ENCODE measurements around the gene ENTPD1. TPM values are rescaled to one million over a fixed set of nuclear protein-coding genes. Genes with fewer than 3 reads are reported as not detected.

Gene ENTPD1
- total and polyA plus RNA-seq, 9 of the 15 experiments (the other 6 are each of a cell fraction or from before 2014, with no cell fraction given) = 0.07 to 1.5 (median 0.37) TPM

DNA sequence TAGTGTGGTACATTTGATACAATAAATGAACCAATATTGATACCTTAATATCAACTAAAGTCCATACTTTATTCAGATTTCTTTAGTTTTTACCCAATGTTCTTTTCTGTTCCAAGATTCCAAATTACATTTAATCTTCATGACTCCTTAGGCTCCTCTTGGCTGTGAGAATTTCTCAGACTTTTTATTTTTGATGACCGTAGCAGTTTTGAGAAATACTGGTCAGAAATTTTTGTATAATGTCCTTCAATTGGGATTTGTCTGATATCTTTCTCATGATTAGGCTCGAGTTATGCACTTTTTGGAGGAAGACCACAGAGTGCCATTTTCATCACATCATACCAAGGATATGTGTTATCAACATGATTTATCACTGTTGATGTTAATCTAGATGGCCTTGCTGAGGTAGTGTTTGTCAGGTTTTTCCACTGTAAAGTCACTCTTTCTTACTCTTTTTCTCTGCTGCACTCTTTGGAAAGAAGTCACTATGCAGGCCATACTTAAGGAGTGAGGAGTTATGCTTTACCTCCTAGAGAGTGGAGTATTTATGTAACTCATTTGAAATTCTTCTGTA lies 12.9 kb upstream of the ENTPD1 start:
- H3K9me1 ChIP-seq (ENCODE audit: control insufficient read depth, insufficient read depth, low read length) = no peaks in the 10 kb centered on the region
- TF ChIP-seq ZNF316 (IDR thresholded peaks at IDR 0.05) (peak; percentile 73), MAFG (tag; conservative IDR thresholded peaks at IDR 0.05) (0 out of 2 replicates have a peak, but pooled peaks have one; percentile 16), C11orf30 (IDR thresholded peaks at IDR 0.05; ENCODE audit: low read depth) (peak; percentile 37; the same call in 1 of the 2 replicates), ZNF12 (CRISPR knock-in tag; IDR thresholded peaks at IDR 0.05) (no peak), SMARCC2 (IDR thresholded peaks at IDR 0.05; ENCODE audit: low read depth) (no peak), MAFK (IDR thresholded peaks at IDR 0.05; ENCODE audit: low read length) (peak; percentile 69), MAFF (IDR thresholded peaks at IDR 0.05; ENCODE audit: low read length) (peak; percentile 61)
- POLR2A ChIA-PET = no interaction called here
- BruUV-seq (replicated peaks) = no TSS peak
- no peaks in the 10 kb centered on the region for H3K79me2 ChIP-seq (ENCODE audit: control insufficient read depth, insufficient read depth, low read length)
- in situ Hi-C loops (cut with MboI) = no loop called here
- no peaks in the 10 kb centered on the region for H3K9me3 ChIP-seq (replicated peaks; ENCODE audit: control insufficient read depth, insufficient read depth, low read depth, low read length)
- DNase-seq (ENCODE audit: extremely low read depth in 1 of 4, low spot score in 3 of 4) (no peak), FAIRE-seq (no peak), ATAC-seq (no peak)
- H3K4me3 ChIP-seq = no peak overlapping the region
- H3K27me3 ChIP-seq (ENCODE audit: control insufficient read depth in 2 of 2, insufficient read depth in 2 of 2, low read length in 2 of 2) = no peaks in the 10 kb centered on the region
- H3K36me3 ChIP-seq (ENCODE audit: control insufficient read depth, insufficient read depth, low read length) = no peaks in the 10 kb centered on the region
- H2AFZ ChIP-seq (ENCODE audit: low read depth, low read length) = no peak overlapping the region
- no peak overlapping the region for H3K27ac ChIP-seq (ENCODE audit: extremely low read depth, low read depth, low read length)
- WGBS (ENCODE audit: insufficient coverage, low coverage, missing lambda C conversion rate) = 25% methylated on average over 2 of the region's 2 CpGs
- no peaks in the 10 kb centered on the region for H4K20me1 ChIP-seq (replicated peaks; ENCODE audit: control insufficient read depth, insufficient read depth, low read length)
- H3K4me1 ChIP-seq (replicated peaks in 1 of 2; ENCODE audit: control insufficient read depth in 2 of 2, insufficient read depth in 2 of 2, low read length in 2 of 2) = no peaks in the 10 kb centered on the region
- CTCF ChIA-PET (ENCODE audit: low intra/inter-chr PET ratio) = no interaction called here
- no peak overlapping the region for H3K4me2 ChIP-seq (ENCODE audit: insufficient read depth, low read length)
- no peak overlapping the region for H3K9ac ChIP-seq (ENCODE audit: insufficient read depth in 1 of 2, low read depth in 2 of 2, low read length in 2 of 2)
- intact Hi-C loops (cut with micrococcal nuclease) = loop anchor here (5.0 kb wide), 2 partner anchors 51 to 99 kb away; partner anchors contain the start of gene TCTN3

- Histone ChIP-seq H3K36me3 (ENCODE audit: control insufficient read depth, insufficient read depth, low read length) (no peaks in the 10 kb centered on the region), H3K9me1 (ENCODE audit: control insufficient read depth, insufficient read depth, low read length) (no peaks in the 10 kb centered on the region), H2AFZ (ENCODE audit: low read depth, low read length) (no peak overlapping the region), H3K4me2 (ENCODE audit: insufficient read depth, low read length) (no peak overlapping the region), H3K4me1 (replicated peaks in 1 of 2; ENCODE audit: control insufficient read depth in 2 of 2, insufficient read depth in 2 of 2, low read length in 2 of 2) (no peaks in the 10 kb centered on the region), H3K27me3 (ENCODE audit: control insufficient read depth in 2 of 2, insufficient read depth in 2 of 2, low read length in 2 of 2) (no peaks in the 10 kb centered on the region), H3K27ac (ENCODE audit: extremely low read depth, low read depth, low read length) (no peak overlapping the region), H3K4me3 (no peak overlapping the region), H4K20me1 (replicated peaks; ENCODE audit: control insufficient read depth, insufficient read depth, low read length) (no peaks in the 10 kb centered on the region), H3K79me2 (ENCODE audit: control insufficient read depth, insufficient read depth, low read length) (no peaks in the 10 kb centered on the region), H3K9me3 (replicated peaks; ENCODE audit: control insufficient read depth, insufficient read depth, low read depth, low read length) (no peaks in the 10 kb centered on the region), H3K9ac (ENCODE audit: insufficient read depth in 1 of 2, low read depth in 2 of 2, low read length in 2 of 2) (no peak overlapping the region)
- intact Hi-C loops (cut with micrococcal nuclease) (no loop called here), in situ Hi-C loops (cut with MboI) (no loop called here)
- FAIRE-seq = no peak
- 14% methylated on average over 2 of the region's 2 CpGs for WGBS (ENCODE audit: insufficient coverage, low coverage, missing lambda C conversion rate)
- ATAC-seq = no peak
- ChIA-PET CTCF (ENCODE audit: low intra/inter-chr PET ratio) (no interaction called here), POLR2A (no interaction called here)
- no TSS peak for BruUV-seq (replicated peaks)
- no peak for DNase-seq (ENCODE audit: extremely low read depth in 1 of 4, low spot score in 3 of 4)
- no peak for TF ChIP-seq ZBTB49 (CRISPR knock-in tag; IDR thresholded peaks at IDR 0.05; ENCODE audit: borderline replicate concordance)
- TF ChIP-seq ARNT (IDR thresholded peaks at IDR 0.05) = no peak
- TF ChIP-seq ZBTB43 (CRISPR knock-in tag; IDR thresholded peaks at IDR 0.05) = no peak
- no peak for TF ChIP-seq CHD1 (IDR thresholded peaks at IDR 0.05; ENCODE audit: low read length)
- no peak for TF ChIP-seq KLF10 (CRISPR knock-in tag; IDR thresholded peaks at IDR 0.05)
Observed at GRCh38 chr10:95745501-95745900, 10.5 kb upstream of the ENTPD1 start.

All from K562 (cell line).